NT2/D1 (cell line): Measurements from ENCODE around the gene PRXL2A.
"Not testable (repeated sequence)": the region's sequence is repeated elsewhere in the genome, so short reads cannot be mapped to it uniquely, and the experiment has no call there.

Experiments
- DNase-seq: peaks from one replicate; pipeline ENCODE4 v3.0.0-alpha.2; 2011; ENCODE audit warnings: low read depth, low spot score
- H3K27me3 ChIP-seq: 2 replicates; pipeline ENCODE4 v1.6.0; 2011; ENCODE audit warnings: mild to moderate bottlenecking; ENCODE audit not compliant: insufficient read length, insufficient read depth
- H3K36me3 ChIP-seq: 2 replicates; pipeline ENCODE4 v1.6.1; 2011; ENCODE audit warnings: mild to moderate bottlenecking, low read length, mixed read lengths; ENCODE audit not compliant: insufficient read depth, insufficient read length
- H3K4me1 ChIP-seq: 2 replicates; pipeline ENCODE4 v1.5.1; 2011; ENCODE audit not compliant: insufficient read depth, insufficient read length
- H3K4me3 ChIP-seq: 2 replicates; pipeline ENCODE4 v1.5.1; 2011; ENCODE audit warnings: low read depth; ENCODE audit not compliant: insufficient read length
- H3K9ac ChIP-seq: 2 replicates; pipeline ENCODE4 v1.6.0; 2011; ENCODE audit warnings: low read depth; ENCODE audit not compliant: insufficient read length
- H3K9me3 ChIP-seq: 2 replicates; pipeline ENCODE4 v1.5.1; 2011; ENCODE audit warnings: mild to moderate bottlenecking, low read length; ENCODE audit not compliant: insufficient read depth
- SUZ12 ChIP-seq: IDR thresholded peaks from 2 replicates; pipeline ENCODE4 v1.6.1; 2011; ENCODE audit not compliant: insufficient read length, insufficient read depth; ENCODE audit errors: extremely low read depth
- YY1 ChIP-seq: IDR thresholded peaks from 2 replicates; pipeline ENCODE4 v1.6.1; 2011; ENCODE audit not compliant: insufficient read length, insufficient read depth
- ZNF274 ChIP-seq: IDR thresholded peaks from 2 replicates; pipeline ENCODE4 v1.6.1; 2011; ENCODE audit warnings: mild to moderate bottlenecking, low read depth, low read length

Gene PRXL2A

GRCh38 chr10:80473692-80474596, 65.6 kb downstream of the PRXL2A start:
- no peak overlapping the region for H3K9ac ChIP-seq
- H3K36me3 ChIP-seq = peaks cover 22% of the 10 kb centered on the region
- no peak overlapping the region for H3K4me3 ChIP-seq
- H3K4me1 ChIP-seq = peaks cover 2% of the 10 kb centered on the region
- H3K9me3 ChIP-seq = no peaks in the 10 kb centered on the region
- no peak for DNase-seq
- peaks cover 16% of the 10 kb centered on the region for H3K27me3 ChIP-seq
- no peak for TF ChIP-seq SUZ12
- no peak for TF ChIP-seq ZNF274
- TF ChIP-seq YY1 = no peak

- no peak overlapping the region for H3K9ac ChIP-seq
- no peaks in the 10 kb centered on the region for H3K9me3 ChIP-seq
- no peak overlapping the region for H3K4me3 ChIP-seq
- no peak for DNase-seq
- H3K27me3 ChIP-seq = peaks cover 10% of the 10 kb centered on the region
- H3K4me1 ChIP-seq = peaks cover 2% of the 10 kb centered on the region
- peaks cover 20% of the 10 kb centered on the region for H3K36me3 ChIP-seq
- TF ChIP-seq ZNF274 (no peak), SUZ12 (no peak), YY1 (no peak)
These were observed 66.2 kb downstream of the PRXL2A start for GRCh38 chr10:80474597-80474910.

GRCh38 chr10:80474941-80475340, 66.6 kb downstream of the PRXL2A start:
- Histone ChIP-seq H3K27me3 (peaks cover 8% of the 10 kb centered on the region), H3K9me3 (no peaks in the 10 kb centered on the region), H3K36me3 (peaks cover 17% of the 10 kb centered on the region), H3K9ac (no peak overlapping the region), H3K4me3 (no peak overlapping the region), H3K4me1 (peaks cover 2% of the 10 kb centered on the region)
- no peak for DNase-seq
- no peak for TF ChIP-seq YY1
- TF ChIP-seq SUZ12 = no peak
- no peak for TF ChIP-seq ZNF274

GRCh38 chr10:80475641-80476040, 67.3 kb downstream of the PRXL2A start:
- not testable (repeated sequence) for DNase-seq, H3K27me3 ChIP-seq, H3K9ac ChIP-seq, H3K9me3 ChIP-seq, H3K4me1 ChIP-seq, H3K4me3 ChIP-seq
- H3K36me3 ChIP-seq = peaks cover 14% of the 10 kb centered on the region

GRCh38 chr10:80476685-80477084, 68.3 kb downstream of the PRXL2A start:
- H3K4me1 ChIP-seq = peaks cover 2% of the 10 kb centered on the region
- H3K36me3 ChIP-seq = peaks cover 5% of the 10 kb centered on the region
- no peak overlapping the region for H3K9ac ChIP-seq
- TF ChIP-seq SUZ12 = no peak
- no peaks in the 10 kb centered on the region for H3K9me3 ChIP-seq
- no peak for DNase-seq
- no peaks in the 10 kb centered on the region for H3K27me3 ChIP-seq
- H3K4me3 ChIP-seq = no peak overlapping the region

GRCh38 chr10:80477813-80478212, 69.5 kb downstream of the PRXL2A start:
- Histone ChIP-seq H3K36me3 (peaks cover 3% of the 10 kb centered on the region), H3K4me3 (no peak overlapping the region), H3K9ac (no peak overlapping the region), H3K27me3 (no peaks in the 10 kb centered on the region), H3K4me1 (peaks cover 2% of the 10 kb centered on the region), H3K9me3 (no peaks in the 10 kb centered on the region)
- DNase-seq = no peak
- TF ChIP-seq YY1 (no peak), ZNF274 (no peak)

- not testable (repeated sequence) for H3K27me3 ChIP-seq, H3K4me1 ChIP-seq, H3K36me3 ChIP-seq, DNase-seq, H3K4me3 ChIP-seq, H3K9ac ChIP-seq, H3K9me3 ChIP-seq
These were observed 72.0 kb downstream of the PRXL2A start for GRCh38 chr10:80480373-80480772.

GRCh38 chr10:80480852-80481251, 72.5 kb downstream of the PRXL2A start:
- no peak overlapping the region for H3K9ac ChIP-seq
- H3K4me3 ChIP-seq = no peak overlapping the region
- TF ChIP-seq YY1 = no peak
- TF ChIP-seq SUZ12 = no peak
- TF ChIP-seq ZNF274 = no peak
- H3K4me1 ChIP-seq = no peaks in the 10 kb centered on the region
- DNase-seq = no peak
- H3K27me3 ChIP-seq = no peaks in the 10 kb centered on the region
- H3K9me3 ChIP-seq = no peaks in the 10 kb centered on the region
- no peaks in the 10 kb centered on the region for H3K36me3 ChIP-seq
